Fibroblast of pulmonary artery (primary cell): Measurements from ENCODE around the gene ANKIB1.
A peak's percentile ranks its signal among the peaks of the same experiment; 100 is the strongest.

ENCODE experiments used
- DNase-seq: peaks from one replicate; pipeline ENCODE4 v3.0.0-alpha.2; 2010; ENCODE audit warnings: low read depth
- H3K4me3 ChIP-seq: replicated peaks from 2 replicates; pipeline ENCODE4 v1.5.1; 2011; ENCODE audit warnings: low read depth, mild to moderate bottlenecking, control low read depth, low read length, moderate library complexity
- CTCF ChIP-seq: IDR thresholded peaks from 2 replicates; pipeline ENCODE4 v1.5.1; 2011; ENCODE audit warnings: mild to moderate bottlenecking, control low read depth, low read length, inconsistent platforms; ENCODE audit errors: missing control alignments

Gene ANKIB1

GRCh38 chr7:92282221-92282814 lies 36.5 kb downstream of the ANKIB1 start:
- DNase-seq = no peak
- TF ChIP-seq CTCF = no peak
- H3K4me3 ChIP-seq = no peak overlapping the region

GRCh38 chr7:92282930-92283329 lies 37.2 kb downstream of the ANKIB1 start:
- TF ChIP-seq CTCF = no peak
- H3K4me3 ChIP-seq = no peak overlapping the region
- DNase-seq = no peak

- no peak overlapping the region for H3K4me3 ChIP-seq
- no peak for DNase-seq
- TF ChIP-seq CTCF = no peak
These were observed 43.5 kb downstream of the ANKIB1 start for GRCh38 chr7:92289321-92289720.

GRCh38 chr7:92292981-92293380 lies 47.2 kb downstream of the ANKIB1 start:
- no peak for TF ChIP-seq CTCF
- H3K4me3 ChIP-seq = no peak overlapping the region
- DNase-seq = no peak

- H3K4me3 ChIP-seq = no peak overlapping the region
- peak; percentile 7 for DNase-seq
- TF ChIP-seq CTCF = no peak
These were observed 48.3 kb downstream of the ANKIB1 start for GRCh38 chr7:92293896-92294590.

GRCh38 chr7:92295391-92295790 lies 49.6 kb downstream of the ANKIB1 start:
- H3K4me3 ChIP-seq = no peak overlapping the region
- TF ChIP-seq CTCF = no peak
- DNase-seq = peak; percentile 13

GRCh38 chr7:92296235-92296634 lies 50.5 kb downstream of the ANKIB1 start:
- TF ChIP-seq CTCF = no peak
- no peak overlapping the region for H3K4me3 ChIP-seq
- DNase-seq = no peak
